Fibroblast of the aortic adventitia (primary cell): ENCODE results near the gene ACOT8. TPM values are rescaled to one million over a fixed set of nuclear protein-coding genes. Genes with fewer than 3 reads are reported as not detected.
A peak's percentile ranks its signal among the peaks of the same experiment; 100 is the strongest.
"Not testable (repeated sequence)": the region's sequence is repeated elsewhere in the genome, so short reads cannot be mapped to it uniquely, and the experiment has no call there.

ENCODE experiments used
- DNase-seq: peaks from one replicate; pipeline ENCODE4 v3.0.0-alpha.2; 2010; ENCODE audit warnings: low read depth
- H3K4me3 ChIP-seq: 2 replicates; pipeline ENCODE4 v1.5.1; 2011; ENCODE audit warnings: low read depth, mild to moderate bottlenecking, control low read depth, low read length, moderate library complexity
- CTCF ChIP-seq: IDR thresholded peaks from 2 replicates; pipeline ENCODE4 v1.5.1; 2011; ENCODE audit warnings: mild to moderate bottlenecking, low read length, control low read depth, inconsistent platforms; ENCODE audit not compliant: insufficient read depth
- total RNA-seq: library from RNA; depleted of rRNA; stranded (reverse); fragments of >200 nt; gene quantifications from 2 replicates; pipeline ENCODE4 v1.2.3, GENCODE V29; 2012; ENCODE audit warnings: low replicate concordance

ACOT8 gene
- total RNA-seq, 1 donor = 25.8 TPM

GRCh38 chr20:45874576-45874975 is 17.4 kb upstream of the ACOT8 start:
- no peak for DNase-seq
- no peak overlapping the region for H3K4me3 ChIP-seq
- TF ChIP-seq CTCF = no peak

GRCh38 chr20:45874104-45874481 is 16.9 kb upstream of the ACOT8 start:
- not testable (repeated sequence) for H3K4me3 ChIP-seq, DNase-seq

- no peak for DNase-seq
- no peak overlapping the region for H3K4me3 ChIP-seq
- no peak for TF ChIP-seq CTCF
Measured at GRCh38 chr20:45873409-45874103, 16.4 kb upstream of the ACOT8 start.

- no peak for DNase-seq
- no peak for TF ChIP-seq CTCF
- no peak overlapping the region for H3K4me3 ChIP-seq
Measured at GRCh38 chr20:45872626-45873025, 15.4 kb upstream of the ACOT8 start.

GRCh38 chr20:45867819-45868176 is 10.6 kb upstream of the ACOT8 start:
- no peak overlapping the region for H3K4me3 ChIP-seq
- TF ChIP-seq CTCF = no peak
- DNase-seq = peak; percentile 72

- H3K4me3 ChIP-seq = no peak overlapping the region
- DNase-seq = no peak
- TF ChIP-seq CTCF = no peak
Measured at GRCh38 chr20:45867136-45867818, 10.1 kb upstream of the ACOT8 start.

- no peak for TF ChIP-seq CTCF
- no peak for DNase-seq
- no peak overlapping the region for H3K4me3 ChIP-seq
Measured at GRCh38 chr20:45866454-45866853, 9.3 kb upstream of the ACOT8 start.
